T-helper 1 cell treated with Interleukin-12 subunit alpha and Interleukin-12 subunit beta and Interleukin-4 antibody, amounts not matched to agents 30 μg/mL and 1 μg/mL, for 36 hours (primary cell): ENCODE measurements around the gene KLHL7.
"Not testable (repeated sequence)": the region's sequence is repeated elsewhere in the genome, so short reads cannot be mapped to it uniquely, and the experiment has no call there.

ENCODE experiments used
- H3K27ac Mint-ChIP-seq: one replicate; pipeline ENCODE4 v1.8.0; 2021; ENCODE audit warnings: mild to moderate bottlenecking, mixed read lengths
- H3K27me3 Mint-ChIP-seq: one replicate; pipeline ENCODE4 v1.8.0; 2021; ENCODE audit warnings: low read depth, mixed read lengths
- H3K36me3 Mint-ChIP-seq: one replicate; pipeline ENCODE4 v1.8.0; 2021; ENCODE audit warnings: low read depth, mixed read lengths
- H3K4me1 Mint-ChIP-seq: one replicate; pipeline ENCODE4 v1.8.0; 2021; ENCODE audit warnings: low read depth, mixed read lengths
- H3K4me3 Mint-ChIP-seq: one replicate; pipeline ENCODE4 v1.8.0; 2021; ENCODE audit warnings: mild to moderate bottlenecking, moderate library complexity, mixed read lengths
- H3K9me3 Mint-ChIP-seq: one replicate; pipeline ENCODE4 v1.8.0; 2021; ENCODE audit warnings: mixed read lengths

The KLHL7 gene

DNA sequence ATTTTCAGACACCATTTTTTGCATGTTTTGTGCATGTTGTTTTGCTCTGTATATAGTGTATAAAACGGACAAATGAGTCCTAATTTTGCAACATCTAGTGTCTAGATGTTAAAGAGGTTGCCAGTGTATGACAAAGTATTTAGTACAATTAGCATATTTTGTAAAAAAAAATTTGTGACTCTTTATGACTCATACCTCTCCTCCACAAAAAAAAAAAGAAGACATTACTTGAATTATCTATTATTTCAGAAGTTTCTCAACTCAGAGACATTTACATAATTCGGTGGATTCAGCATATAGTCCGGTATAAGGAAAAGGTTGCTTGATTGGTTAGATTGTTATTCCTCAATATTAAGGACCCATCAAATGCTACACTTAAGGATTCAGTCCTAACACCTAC, 102.3 kb downstream of the KLHL7 start:
- Mint-ChIP-seq H3K9me3 (no peaks in the 10 kb centered on the region), H3K4me3 (no peak overlapping the region), H3K27me3 (peaks cover 35% of the 10 kb centered on the region), H3K27ac (no peak overlapping the region), H3K4me1 (peaks cover 6% of the 10 kb centered on the region), H3K36me3 (peaks cover 20% of the 10 kb centered on the region)

DNA sequence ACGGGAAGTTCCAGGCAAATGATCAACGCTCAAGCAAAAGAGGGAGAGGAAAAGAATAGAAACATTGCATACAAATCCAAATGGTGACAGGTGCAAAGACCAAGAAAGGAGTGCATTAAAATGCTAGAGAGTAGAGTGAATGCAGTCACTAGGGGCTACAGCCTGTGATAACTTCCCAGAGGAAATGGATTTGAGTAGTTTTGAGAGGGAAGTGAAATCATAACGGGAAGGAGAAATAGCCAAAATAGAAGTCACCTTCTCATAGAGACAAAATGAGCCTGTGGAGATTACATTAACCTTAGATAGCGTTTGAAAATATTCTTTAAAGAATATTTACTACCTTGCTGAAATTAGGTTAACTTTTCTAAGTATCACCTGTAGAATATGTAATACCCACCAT, 102.7 kb downstream of the KLHL7 start:
- Mint-ChIP-seq H3K27ac (no peak overlapping the region), H3K9me3 (no peaks in the 10 kb centered on the region), H3K4me1 (peaks cover 6% of the 10 kb centered on the region), H3K27me3 (peaks cover 35% of the 10 kb centered on the region), H3K36me3 (peaks cover 16% of the 10 kb centered on the region), H3K4me3 (no peak overlapping the region)

DNA sequence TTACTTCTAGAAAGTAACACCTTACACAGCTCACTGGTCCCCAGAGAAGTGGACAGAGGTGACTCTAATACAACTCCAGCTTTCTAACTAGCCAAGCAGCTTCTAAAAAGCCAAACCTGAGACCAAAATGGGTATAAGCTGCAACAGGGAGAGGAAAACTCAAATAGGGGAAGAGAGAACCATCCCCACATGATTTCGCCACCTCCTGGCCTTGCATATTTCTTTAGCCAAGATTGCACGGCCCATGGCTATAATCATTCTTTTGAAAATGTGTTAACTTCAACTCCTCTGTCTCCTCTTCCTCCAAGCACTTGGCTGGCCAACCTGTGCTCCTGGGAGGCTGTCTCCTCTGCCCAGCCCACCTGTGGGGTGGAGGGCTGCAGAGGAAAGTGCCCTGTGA, 104.9 kb downstream of the KLHL7 start:
- H3K9me3 Mint-ChIP-seq: no peaks in the 10 kb centered on the region
- peaks cover 3% of the 10 kb centered on the region for H3K4me1 Mint-ChIP-seq
- no peak overlapping the region for H3K4me3 Mint-ChIP-seq
- peaks cover 6% of the 10 kb centered on the region for H3K36me3 Mint-ChIP-seq
- H3K27ac Mint-ChIP-seq: no peak overlapping the region
- peaks cover 27% of the 10 kb centered on the region for H3K27me3 Mint-ChIP-seq

DNA sequence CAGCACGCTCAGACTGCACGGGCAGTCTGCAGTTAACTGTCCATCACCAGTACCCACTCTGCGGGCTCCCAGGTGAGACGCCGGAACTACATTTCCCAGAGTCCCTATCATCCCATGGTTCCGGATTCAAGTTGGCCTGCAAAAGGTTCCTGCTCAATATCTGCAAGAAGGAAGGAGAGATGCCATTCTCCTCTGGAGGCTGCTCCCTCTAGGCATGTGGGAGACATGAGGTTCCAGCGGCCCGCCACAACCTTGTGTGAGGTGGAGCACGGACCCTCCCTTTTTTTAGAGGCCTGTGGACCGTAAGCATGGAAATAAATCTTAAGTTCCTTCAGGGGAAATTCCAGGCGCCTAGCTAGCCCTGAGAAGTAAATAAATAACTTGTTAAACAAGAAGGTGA, 106.0 kb downstream of the KLHL7 start:
- H3K4me3 Mint-ChIP-seq: no peak overlapping the region
- peaks cover 3% of the 10 kb centered on the region for H3K36me3 Mint-ChIP-seq
- no peak overlapping the region for H3K27ac Mint-ChIP-seq
- H3K27me3 Mint-ChIP-seq: peaks cover 21% of the 10 kb centered on the region
- no peaks in the 10 kb centered on the region for H3K9me3 Mint-ChIP-seq
- no peaks in the 10 kb centered on the region for H3K4me1 Mint-ChIP-seq

DNA sequence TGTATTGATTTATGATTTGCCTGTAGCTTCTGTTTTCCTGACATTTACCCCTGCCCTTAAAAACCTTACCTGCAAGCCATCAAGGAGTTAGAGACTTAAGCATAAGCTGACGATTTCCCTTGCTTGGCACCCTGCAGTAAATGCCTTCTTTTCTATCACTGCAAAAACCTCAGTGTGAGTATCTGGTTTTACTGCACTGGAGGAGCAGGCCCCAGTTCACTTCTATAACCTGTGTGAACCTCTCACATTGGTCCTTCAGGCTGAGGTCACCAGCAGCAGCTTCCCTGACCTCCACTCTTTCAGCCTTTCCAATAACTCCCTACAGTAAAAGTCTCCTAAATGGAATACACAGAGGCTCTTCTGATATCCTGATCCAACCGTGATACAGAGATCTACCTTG, 106.8 kb downstream of the KLHL7 start:
- H3K36me3 Mint-ChIP-seq: no peaks in the 10 kb centered on the region
- H3K4me1 Mint-ChIP-seq: no peaks in the 10 kb centered on the region
- H3K27ac Mint-ChIP-seq: no peak overlapping the region
- H3K4me3 Mint-ChIP-seq: no peak overlapping the region
- H3K27me3 Mint-ChIP-seq: peaks cover 13% of the 10 kb centered on the region
- H3K9me3 Mint-ChIP-seq: no peaks in the 10 kb centered on the region

DNA sequence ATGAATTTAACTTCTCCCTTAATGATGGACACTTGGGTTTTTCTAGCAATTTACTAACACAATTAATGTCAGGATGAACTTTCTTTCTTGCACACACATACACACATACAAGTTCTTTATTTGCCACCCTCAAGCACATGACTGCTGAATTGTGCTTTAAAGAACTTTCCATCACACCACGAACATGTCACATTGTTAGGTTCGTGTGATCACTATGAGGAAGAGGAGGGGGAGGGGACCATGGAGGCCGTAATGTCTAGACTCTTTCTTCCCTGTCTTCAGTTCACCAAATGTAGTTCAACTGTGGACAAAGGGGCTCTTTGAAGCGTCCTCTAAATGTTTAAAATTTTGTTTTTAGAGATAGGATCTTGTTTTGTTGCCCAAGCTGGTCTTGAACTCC, 107.3 kb downstream of the KLHL7 start:
- no peaks in the 10 kb centered on the region for H3K36me3 Mint-ChIP-seq
- H3K4me1 Mint-ChIP-seq: no peaks in the 10 kb centered on the region
- no peak overlapping the region for H3K27ac Mint-ChIP-seq
- no peak overlapping the region for H3K4me3 Mint-ChIP-seq
- no peaks in the 10 kb centered on the region for H3K9me3 Mint-ChIP-seq
- H3K27me3 Mint-ChIP-seq: peaks cover 8% of the 10 kb centered on the region

DNA sequence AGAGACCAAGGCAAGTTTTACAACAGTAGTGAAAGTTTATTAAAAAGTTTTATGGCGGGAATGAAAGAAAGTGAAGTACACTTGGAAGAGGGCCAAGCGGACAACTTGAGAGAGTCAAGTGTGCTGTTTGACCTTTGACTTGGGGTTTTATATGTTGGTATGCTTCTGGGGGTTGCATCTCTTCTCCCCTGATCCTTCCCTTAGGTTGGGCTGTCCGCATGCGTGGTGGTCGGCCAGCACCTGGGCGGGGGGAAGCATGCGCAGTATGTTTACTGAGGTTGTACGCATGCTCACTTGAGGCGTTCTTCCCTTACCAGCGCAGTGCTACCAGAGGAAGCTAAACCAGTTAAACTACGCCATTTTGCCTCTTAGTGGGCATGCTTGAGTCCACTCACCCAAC, 108.2 kb downstream of the KLHL7 start:
- H3K9me3 Mint-ChIP-seq: no peaks in the 10 kb centered on the region
- peaks cover 8% of the 10 kb centered on the region for H3K27me3 Mint-ChIP-seq
- no peak overlapping the region for H3K4me3 Mint-ChIP-seq
- H3K36me3 Mint-ChIP-seq: no peaks in the 10 kb centered on the region
- no peaks in the 10 kb centered on the region for H3K4me1 Mint-ChIP-seq
- H3K27ac Mint-ChIP-seq: no peak overlapping the region

DNA sequence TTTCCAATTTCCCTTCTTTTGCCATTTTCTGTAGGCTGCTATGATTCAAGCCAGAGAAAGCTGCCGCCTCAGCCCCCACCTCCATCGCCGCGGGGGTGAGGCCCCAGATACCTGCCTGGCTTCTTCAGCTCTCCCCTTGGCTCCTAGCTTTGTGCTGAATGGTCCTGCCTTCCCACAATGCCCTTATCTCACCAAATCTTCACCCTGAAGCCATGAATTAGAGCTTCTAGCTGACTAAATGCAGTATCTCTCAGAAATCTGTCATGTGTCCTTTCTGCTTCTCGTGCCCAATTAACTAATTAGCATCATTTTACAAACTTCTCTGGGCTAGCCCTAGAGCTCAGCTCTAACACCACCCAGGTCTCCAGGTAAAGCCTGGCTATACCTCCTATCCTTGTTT, 108.8 kb downstream of the KLHL7 start:
- no peak overlapping the region for H3K4me3 Mint-ChIP-seq
- H3K27ac Mint-ChIP-seq: no peak overlapping the region
- no peaks in the 10 kb centered on the region for H3K4me1 Mint-ChIP-seq
- H3K36me3 Mint-ChIP-seq: no peaks in the 10 kb centered on the region
- peaks cover 13% of the 10 kb centered on the region for H3K27me3 Mint-ChIP-seq
- H3K9me3 Mint-ChIP-seq: no peaks in the 10 kb centered on the region

DNA sequence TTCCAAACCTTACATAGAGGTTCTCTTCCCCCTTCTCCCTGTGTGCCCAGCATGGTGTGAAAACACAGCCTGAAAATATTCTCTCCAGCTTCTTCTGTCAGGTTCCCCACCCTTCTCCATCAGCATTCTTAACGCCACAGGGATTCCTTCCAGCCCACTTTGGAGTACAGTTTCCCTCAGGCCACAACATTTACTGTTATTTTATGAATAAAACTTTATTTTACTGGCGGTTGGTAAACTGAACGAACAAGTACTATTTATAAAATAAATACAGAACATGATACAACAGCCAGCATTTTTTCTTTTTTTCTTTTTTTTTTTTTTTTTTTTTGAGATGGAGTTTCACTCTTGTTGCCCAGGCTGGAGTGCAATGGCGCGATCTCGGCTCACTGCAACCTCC, 109.4 kb downstream of the KLHL7 start:
- no peaks in the 10 kb centered on the region for H3K4me1 Mint-ChIP-seq
- peaks cover 13% of the 10 kb centered on the region for H3K27me3 Mint-ChIP-seq
- no peak overlapping the region for H3K4me3 Mint-ChIP-seq
- H3K27ac Mint-ChIP-seq: no peak overlapping the region
- H3K9me3 Mint-ChIP-seq: no peaks in the 10 kb centered on the region
- no peaks in the 10 kb centered on the region for H3K36me3 Mint-ChIP-seq

DNA sequence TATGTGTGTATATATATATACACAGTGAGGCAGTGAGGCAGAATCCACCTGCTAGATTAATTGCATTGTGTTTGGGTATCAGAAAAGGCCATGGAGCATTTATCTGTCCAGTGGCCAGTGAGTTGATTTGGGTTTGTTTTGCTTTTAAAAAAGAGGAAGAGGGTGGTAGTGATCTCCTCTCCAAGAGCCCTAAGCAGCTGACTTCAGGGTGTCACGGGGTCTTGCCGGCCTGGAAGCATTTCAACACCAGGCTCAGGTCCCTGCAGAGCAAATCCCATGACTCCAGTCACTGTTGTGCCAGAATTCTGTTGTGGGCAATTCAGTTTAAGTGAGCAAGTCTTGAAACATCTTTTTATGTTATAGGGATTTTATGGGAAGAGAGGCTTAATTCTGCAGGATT, 110.4 kb downstream of the KLHL7 start:
- no peaks in the 10 kb centered on the region for H3K9me3 Mint-ChIP-seq
- H3K36me3 Mint-ChIP-seq: no peaks in the 10 kb centered on the region
- H3K27ac Mint-ChIP-seq: no peak overlapping the region

DNA sequence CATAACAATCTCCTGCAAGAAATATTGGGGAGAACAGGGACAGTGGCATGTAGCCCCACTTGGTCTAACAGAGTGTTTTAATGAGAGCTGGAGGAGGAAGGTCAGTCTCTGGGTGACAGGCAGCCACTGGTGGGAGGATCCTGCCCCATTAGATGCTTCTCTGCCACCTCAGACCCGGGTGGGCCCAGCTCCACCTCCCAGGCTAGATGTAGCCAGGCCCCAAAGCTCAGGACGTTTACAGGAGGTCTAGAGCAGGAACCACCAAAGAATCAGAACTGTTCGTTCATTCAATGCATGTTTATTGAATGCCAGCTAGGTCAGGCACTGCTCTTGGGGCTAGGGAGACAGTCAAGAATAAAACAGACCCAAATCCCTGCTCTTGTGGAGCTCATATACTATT, 112.6 kb downstream of the KLHL7 start:
- Mint-ChIP-seq H3K4me1 (no peaks in the 10 kb centered on the region), H3K27me3 (peaks cover 10% of the 10 kb centered on the region), H3K36me3 (no peaks in the 10 kb centered on the region), H3K4me3 (no peak overlapping the region), H3K9me3 (no peaks in the 10 kb centered on the region), H3K27ac (no peak overlapping the region)

More for the DNA sequence above, 110.4 kb downstream of the KLHL7 start:
- Mint-ChIP-seq H3K4me1 (no peaks in the 10 kb centered on the region), H3K27me3 (peaks cover 11% of the 10 kb centered on the region), H3K4me3 (no peak overlapping the region)

DNA sequence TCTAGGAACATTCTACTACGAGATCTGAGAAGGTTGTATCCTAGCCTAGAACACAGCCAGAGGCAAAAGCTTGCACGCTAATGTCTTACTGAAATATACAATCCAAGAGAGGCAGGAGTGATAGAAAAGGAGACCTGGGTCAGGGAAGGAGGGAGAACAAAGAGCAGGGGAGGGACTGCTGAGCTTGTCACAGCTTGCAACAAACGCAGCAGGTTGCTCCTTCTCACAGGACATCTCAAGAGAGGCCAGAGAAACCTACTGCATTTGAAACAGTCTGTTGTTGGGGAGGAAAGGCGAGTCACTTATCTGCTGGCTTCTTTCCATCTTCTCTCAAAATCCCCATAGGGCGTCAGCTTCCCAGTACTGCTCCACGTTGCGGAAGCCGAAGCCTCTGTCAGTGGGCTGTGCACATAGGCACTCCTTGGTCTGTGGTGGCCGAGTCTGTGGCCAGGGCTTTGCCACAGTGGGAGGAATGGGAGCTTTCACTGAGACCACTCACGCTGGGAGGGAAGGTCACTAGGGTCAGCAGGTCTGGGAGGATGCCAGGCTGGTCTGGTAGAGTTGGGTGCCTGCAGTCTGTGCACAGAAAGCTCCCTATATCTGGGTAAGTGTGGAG, 115.2 kb downstream of the KLHL7 start:
- no peak overlapping the region for H3K27ac Mint-ChIP-seq
- H3K4me3 Mint-ChIP-seq: no peak overlapping the region
- no peaks in the 10 kb centered on the region for H3K36me3 Mint-ChIP-seq
- no peaks in the 10 kb centered on the region for H3K9me3 Mint-ChIP-seq
- H3K27me3 Mint-ChIP-seq: peaks cover 10% of the 10 kb centered on the region
- H3K4me1 Mint-ChIP-seq: no peaks in the 10 kb centered on the region

DNA sequence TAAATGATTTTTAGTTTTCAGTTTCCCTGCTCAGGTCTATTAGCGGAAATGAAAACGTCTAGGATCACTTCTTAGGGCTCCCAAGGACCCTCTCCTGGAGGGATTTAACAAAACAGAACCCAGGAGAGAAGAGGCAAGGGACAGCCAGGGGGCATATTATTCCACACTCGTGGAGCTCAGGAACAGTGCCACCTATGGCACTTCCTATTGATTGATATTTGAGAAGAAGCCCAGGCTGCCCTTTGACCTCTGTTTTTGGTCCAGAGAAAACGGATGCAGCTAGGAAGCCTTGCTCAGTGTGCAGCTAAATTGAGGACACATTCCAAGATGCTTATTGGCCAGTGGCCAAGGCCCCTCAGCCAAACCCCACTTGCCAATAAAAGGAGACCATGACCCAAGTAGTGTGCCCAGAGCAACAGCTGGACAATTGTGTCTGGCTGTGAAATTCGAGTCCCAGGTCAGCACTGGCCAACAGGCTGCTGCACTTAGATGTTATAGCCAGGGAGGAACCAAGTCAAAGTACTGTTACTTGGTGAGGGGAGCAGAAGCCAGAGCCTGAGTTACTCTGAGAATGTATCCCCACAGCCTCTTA, 117.0 kb downstream of the KLHL7 start:
- H3K27me3 Mint-ChIP-seq: peaks cover 10% of the 10 kb centered on the region
- no peaks in the 10 kb centered on the region for H3K36me3 Mint-ChIP-seq
- H3K27ac Mint-ChIP-seq: no peak overlapping the region
- H3K9me3 Mint-ChIP-seq: no peaks in the 10 kb centered on the region
- H3K4me1 Mint-ChIP-seq: no peaks in the 10 kb centered on the region
- no peak overlapping the region for H3K4me3 Mint-ChIP-seq

DNA sequence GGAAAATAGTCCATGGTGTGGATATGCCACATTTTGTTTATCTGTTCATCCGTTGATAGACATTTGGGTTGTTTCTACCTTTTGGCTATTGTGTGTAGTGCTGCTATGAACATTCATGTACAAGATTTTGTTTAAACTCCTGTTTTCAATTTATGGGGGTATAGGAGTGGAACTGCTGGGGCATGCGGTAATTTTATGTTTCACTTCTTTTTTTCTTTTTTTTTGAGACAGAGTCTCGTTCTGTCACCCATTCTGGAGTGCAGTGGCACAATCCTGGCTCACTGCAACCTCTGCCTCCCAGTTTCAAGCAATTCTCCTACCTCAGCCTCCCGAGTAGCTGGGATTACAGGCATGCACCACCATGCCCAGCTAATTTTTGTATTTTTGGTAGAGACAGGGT, 118.8 kb downstream of the KLHL7 start:
- H3K36me3 Mint-ChIP-seq, H3K27ac Mint-ChIP-seq, H3K4me1 Mint-ChIP-seq: not testable (repeated sequence)

DNA sequence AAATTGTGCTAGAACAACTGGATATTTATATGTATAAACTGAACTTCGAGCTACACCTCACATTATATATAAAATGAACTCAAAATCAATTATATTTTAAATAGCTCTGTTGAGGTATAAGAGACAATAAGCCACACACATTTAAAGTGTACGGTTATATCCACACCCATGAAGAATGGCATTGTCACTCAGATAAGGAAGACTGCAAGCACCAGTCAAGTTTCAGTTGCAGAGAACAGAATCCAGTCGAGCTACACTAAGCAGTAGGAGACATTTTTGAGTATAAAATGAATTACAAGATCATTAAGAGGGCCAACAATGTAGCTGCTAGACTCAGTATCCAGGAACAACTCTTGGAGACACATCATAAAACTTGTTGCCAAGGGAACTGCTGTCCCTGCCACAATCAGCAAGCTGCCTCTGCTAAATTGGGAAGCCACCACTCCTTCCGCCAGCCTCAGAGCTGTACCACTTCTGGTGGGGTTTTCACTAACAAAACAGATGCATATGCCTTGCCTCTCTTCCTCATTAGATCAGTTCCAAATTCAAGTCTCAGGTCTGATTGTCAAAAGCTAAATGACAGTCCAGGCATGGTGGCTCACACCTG, 121.4 kb downstream of the KLHL7 start:
- no peak overlapping the region for H3K27ac Mint-ChIP-seq
- H3K4me1 Mint-ChIP-seq: no peaks in the 10 kb centered on the region
- H3K4me3 Mint-ChIP-seq: no peak overlapping the region
- H3K27me3 Mint-ChIP-seq: no peaks in the 10 kb centered on the region
- no peaks in the 10 kb centered on the region for H3K9me3 Mint-ChIP-seq
- no peaks in the 10 kb centered on the region for H3K36me3 Mint-ChIP-seq

More for the DNA sequence above, 118.8 kb downstream of the KLHL7 start:
- H3K27me3 Mint-ChIP-seq, H3K4me3 Mint-ChIP-seq, H3K9me3 Mint-ChIP-seq: not testable (repeated sequence)
